H1 (cell line): ENCODE data around the gene ARL5C. TPM values are rescaled to one million over a fixed set of nuclear protein-coding genes. Genes with fewer than 3 reads are reported as not detected.

Experiments
- CBX8 ChIP-seq: fragments of 300-800, 300-1000 bp; sonication (generic); IDR thresholded peaks from 2 replicates; pipeline ENCODE4 v1.7.1; 2016; ENCODE audit warnings: low read depth, low read length, borderline replicate concordance
- GABPA ChIP-seq: IDR thresholded peaks from 2 replicates; pipeline ENCODE4 v1.6.1; 2011; ENCODE audit warnings: mild to moderate bottlenecking, low read length, moderate library complexity, borderline replicate concordance; ENCODE audit not compliant: insufficient read depth
- KDM1A ChIP-seq: fragments of 200-600, 300-600 bp; sonication (generic); IDR thresholded peaks from 2 replicates; pipeline ENCODE4 v1.7.1; 2016; ENCODE audit warnings: mild to moderate bottlenecking, low read length, borderline replicate concordance
- TEAD4 ChIP-seq: IDR thresholded peaks from 2 replicates; pipeline ENCODE4 v1.6.1; 2012; ENCODE audit warnings: low read depth, low read length, inconsistent platforms, mixed read lengths
- polyA plus RNA-seq, 7 experiments: library from polyadenylated mRNA; depleted of rRNA in 3 of 7; stranded (reverse) in 5 of 7; unstranded in 2 of 7; fragments of >200 nt in 5 of 7; fragments of 200-250 nt in 2 of 7; gene quantifications; 1 replicate in 5 of 7; 2 replicates in 1 of 7; 4 replicates in 1 of 7; pipeline versions ENCODE4 v1.2.1 to v1.2.3, GENCODE V29; 2011 to 2013; ENCODE audit warnings: missing spikeins in 2 of 7, mixed read lengths in 2 of 7
- total RNA-seq: library from RNA; stranded (reverse); fragmentation: NEBNext Ultra II Directional; extraction: Animal tissue kit (Norgen Biotek cat#: 25700); gene quantifications from 2 replicates; pipeline ENCODE4 v1.2.1, GENCODE V29; 2021

The ARL5C gene
- total and polyA plus RNA-seq, 2 of the 8 experiments (the other 6 are each of a cell fraction or from before 2014, with no cell fraction given) = not detected

DNA sequence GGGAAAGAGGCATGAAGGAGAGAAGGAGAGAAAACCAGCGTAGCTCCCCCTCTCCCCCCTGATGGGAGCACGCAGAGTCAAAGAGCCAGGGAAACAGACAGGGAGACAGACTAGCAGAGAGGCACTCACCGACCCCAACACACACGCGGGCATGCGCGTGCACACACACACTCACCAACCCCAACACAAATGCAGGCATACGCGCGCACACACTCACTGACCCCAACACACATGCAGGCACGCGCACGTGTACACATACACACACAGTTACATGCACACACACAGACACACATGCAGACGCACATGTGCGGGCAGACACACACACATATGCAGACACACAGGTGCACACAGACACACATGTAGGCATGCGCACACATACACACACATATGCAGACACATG lies 26.9 kb upstream of the ARL5C start (continued):
- TF ChIP-seq KDM1A (no peak), GABPA (no peak), CBX8 (no peak), TEAD4 (no peak)
